ENCODE results near the gene PIEZO2.

- TF ChIP-seq CTCF (IDR thresholded peaks at IDR 0.05): no peak
- no peak for TF ChIP-seq SMAD4 (CRISPR knock-in tag; IDR thresholded peaks at IDR 0.05)
- TF ChIP-seq ZNF263 (CRISPR knock-in tag; IDR thresholded peaks at IDR 0.05; ENCODE audit: low read depth): no peak
- no peak for TF ChIP-seq AFF4 (CRISPR knock-in tag; IDR thresholded peaks at IDR 0.05; ENCODE audit: borderline replicate concordance)
- no peak for TF ChIP-seq CREB1 (CRISPR knock-in tag; IDR thresholded peaks at IDR 0.05)
- no peak for TF ChIP-seq ESRRA (CRISPR knock-in tag; IDR thresholded peaks at IDR 0.05; ENCODE audit: borderline replicate concordance)
These were observed 109.0 kb downstream of the PIEZO2 start for GRCh38 chr18:11040359-11040758.
